ENCODE measurements around the gene POP5. TPM values are rescaled to one million over a fixed set of nuclear protein-coding genes. Genes with fewer than 3 reads are reported as not detected.

POP5 gene
- total and polyA plus RNA-seq, 10 donors: 28.1 to 84.1 (median 45.8) TPM

DNA sequence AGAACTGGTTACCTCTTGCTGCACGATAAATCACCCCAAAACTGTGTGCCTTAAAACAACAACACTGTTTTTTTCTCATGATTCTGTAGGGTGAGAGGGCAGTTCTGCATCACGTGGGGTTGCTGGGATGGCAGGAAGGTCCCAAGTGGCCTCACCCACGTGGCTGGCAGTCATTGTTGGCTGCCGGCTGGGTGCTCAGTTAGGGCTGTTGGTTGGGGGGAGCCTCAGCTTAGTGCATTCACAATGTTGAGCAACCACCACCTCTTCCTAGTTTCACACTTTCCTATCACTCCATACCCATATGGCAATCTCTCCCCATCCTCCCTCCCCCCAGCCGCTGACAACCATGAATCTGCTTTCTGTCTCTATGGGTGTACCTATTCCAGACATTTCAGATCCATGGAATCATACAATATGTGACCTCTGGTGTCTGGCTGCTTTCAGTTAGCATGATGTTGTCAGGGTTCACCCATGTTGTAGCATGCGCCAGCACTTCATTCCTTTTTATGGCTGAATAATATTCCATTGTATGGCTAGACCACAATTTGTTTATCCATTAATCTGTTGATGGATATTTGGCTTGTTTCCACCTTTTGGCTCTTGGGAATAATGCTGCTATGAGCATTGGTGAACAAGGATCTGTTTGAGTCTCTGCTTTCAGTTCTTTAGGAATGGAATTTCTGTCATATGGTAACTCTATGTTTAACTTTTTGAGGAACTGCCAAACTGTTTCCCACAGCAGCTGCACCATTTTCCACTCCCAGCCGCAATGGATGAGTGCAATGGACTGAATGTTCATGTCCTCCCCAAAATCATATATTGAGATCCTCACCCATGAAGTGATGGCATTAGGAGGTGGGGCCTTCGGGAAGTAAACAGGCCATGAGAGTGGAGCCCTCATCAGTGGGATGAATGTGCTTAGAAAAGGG lies 11.2 kb upstream of the POP5 start:
- Histone ChIP-seq H3K36me3 (no peaks in the 10 kb centered on the region), H3K27ac (no peak overlapping the region), H3K9me3 (no peaks in the 10 kb centered on the region), H3K27me3 (replicated peaks in 1 of 7) (peaks cover 0 to 8% (median 0%) of the 10 kb centered on the region in 7 donors), H3K4me1 (no peaks in the 10 kb centered on the region), H3K4me3 (no peak overlapping the region)
- no peak for DNase-seq
- TF ChIP-seq, protein P1, sequence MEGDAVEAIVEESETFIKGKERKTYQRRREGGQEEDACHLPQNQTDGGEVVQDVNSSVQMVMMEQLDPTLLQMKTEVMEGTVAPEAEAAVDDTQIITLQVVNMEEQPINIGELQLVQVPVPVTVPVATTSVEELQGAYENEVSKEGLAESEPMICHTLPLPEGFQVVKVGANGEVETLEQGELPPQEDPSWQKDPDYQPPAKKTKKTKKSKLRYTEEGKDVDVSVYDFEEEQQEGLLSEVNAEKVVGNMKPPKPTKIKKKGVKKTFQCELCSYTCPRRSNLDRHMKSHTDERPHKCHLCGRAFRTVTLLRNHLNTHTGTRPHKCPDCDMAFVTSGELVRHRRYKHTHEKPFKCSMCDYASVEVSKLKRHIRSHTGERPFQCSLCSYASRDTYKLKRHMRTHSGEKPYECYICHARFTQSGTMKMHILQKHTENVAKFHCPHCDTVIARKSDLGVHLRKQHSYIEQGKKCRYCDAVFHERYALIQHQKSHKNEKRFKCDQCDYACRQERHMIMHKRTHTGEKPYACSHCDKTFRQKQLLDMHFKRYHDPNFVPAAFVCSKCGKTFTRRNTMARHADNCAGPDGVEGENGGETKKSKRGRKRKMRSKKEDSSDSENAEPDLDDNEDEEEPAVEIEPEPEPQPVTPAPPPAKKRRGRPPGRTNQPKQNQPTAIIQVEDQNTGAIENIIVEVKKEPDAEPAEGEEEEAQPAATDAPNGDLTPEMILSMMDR (IDR thresholded peaks at IDR 0.05 in 8 of 11, conservative IDR thresholded peaks at IDR 0.05 in 3 of 11): no peak
- TF ChIP-seq POLR2AphosphoS5 (IDR thresholded peaks at IDR 0.05) (no peak), POLR2A (IDR thresholded peaks at IDR 0.05) (no peak)
- 54 to 77% (median 67%) methylated on average over 8 of the region's 8 CpGs for WGBS, 5 donors
- intact Hi-C loops (cut with DNase I; ENCODE audit: low total_unique reads): no loop called here

DNA sequence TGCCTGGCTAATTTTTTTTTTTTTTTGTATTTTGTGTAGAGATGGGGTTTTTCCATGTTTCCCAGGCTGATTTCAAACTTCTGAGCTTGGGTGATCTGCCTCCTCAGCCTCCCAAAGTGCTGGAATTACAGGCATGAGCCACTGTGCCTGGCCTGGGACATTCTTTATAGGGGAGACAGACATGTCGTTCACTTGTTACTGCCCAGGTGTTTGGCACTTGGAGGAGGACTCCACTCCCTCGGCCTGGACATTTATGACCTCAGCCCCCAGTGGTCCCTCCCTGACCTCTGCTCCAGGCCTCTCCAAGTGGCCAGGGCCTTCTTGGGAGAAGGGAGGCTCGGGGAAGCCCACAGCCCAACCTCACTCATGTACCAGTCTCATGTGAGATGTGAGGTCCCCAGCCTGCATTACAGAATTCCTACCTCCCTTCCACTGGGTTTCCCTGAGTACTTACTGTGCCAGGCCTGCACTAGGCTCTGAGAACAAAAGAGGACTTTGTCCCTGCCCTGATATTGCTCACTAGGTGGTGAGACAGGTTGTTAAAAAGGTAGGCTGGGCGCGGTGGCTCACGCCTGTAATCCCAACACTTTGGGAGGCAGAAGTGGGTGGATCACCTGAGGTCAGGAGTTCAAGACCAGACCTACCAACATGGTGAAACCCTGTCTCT lies 9.7 kb upstream of the POP5 start:
- no peaks in the 10 kb centered on the region for H3K9me3 ChIP-seq
- no peaks in the 10 kb centered on the region for H3K36me3 ChIP-seq
- H3K4me3 ChIP-seq: no peak overlapping the region
- H3K27ac ChIP-seq: no peak overlapping the region
- DNase-seq: no peak
- H3K4me1 ChIP-seq: no peaks in the 10 kb centered on the region
- intact Hi-C loops (cut with DNase I; ENCODE audit: low total_unique reads): no loop called here
- H3K27me3 ChIP-seq (replicated peaks in 1 of 7): peaks cover 0 to 4% (median 0%) of the 10 kb centered on the region in 7 donors
- 80 to 90% (median 86%) methylated on average over 6 of the region's 6 CpGs for WGBS, 5 donors
- TF ChIP-seq, protein P1 (IDR thresholded peaks at IDR 0.05 in 8 of 11, conservative IDR thresholded peaks at IDR 0.05 in 3 of 11): no peak
- TF ChIP-seq POLR2A (IDR thresholded peaks at IDR 0.05) (no peak), POLR2AphosphoS5 (IDR thresholded peaks at IDR 0.05) (no peak)

DNA sequence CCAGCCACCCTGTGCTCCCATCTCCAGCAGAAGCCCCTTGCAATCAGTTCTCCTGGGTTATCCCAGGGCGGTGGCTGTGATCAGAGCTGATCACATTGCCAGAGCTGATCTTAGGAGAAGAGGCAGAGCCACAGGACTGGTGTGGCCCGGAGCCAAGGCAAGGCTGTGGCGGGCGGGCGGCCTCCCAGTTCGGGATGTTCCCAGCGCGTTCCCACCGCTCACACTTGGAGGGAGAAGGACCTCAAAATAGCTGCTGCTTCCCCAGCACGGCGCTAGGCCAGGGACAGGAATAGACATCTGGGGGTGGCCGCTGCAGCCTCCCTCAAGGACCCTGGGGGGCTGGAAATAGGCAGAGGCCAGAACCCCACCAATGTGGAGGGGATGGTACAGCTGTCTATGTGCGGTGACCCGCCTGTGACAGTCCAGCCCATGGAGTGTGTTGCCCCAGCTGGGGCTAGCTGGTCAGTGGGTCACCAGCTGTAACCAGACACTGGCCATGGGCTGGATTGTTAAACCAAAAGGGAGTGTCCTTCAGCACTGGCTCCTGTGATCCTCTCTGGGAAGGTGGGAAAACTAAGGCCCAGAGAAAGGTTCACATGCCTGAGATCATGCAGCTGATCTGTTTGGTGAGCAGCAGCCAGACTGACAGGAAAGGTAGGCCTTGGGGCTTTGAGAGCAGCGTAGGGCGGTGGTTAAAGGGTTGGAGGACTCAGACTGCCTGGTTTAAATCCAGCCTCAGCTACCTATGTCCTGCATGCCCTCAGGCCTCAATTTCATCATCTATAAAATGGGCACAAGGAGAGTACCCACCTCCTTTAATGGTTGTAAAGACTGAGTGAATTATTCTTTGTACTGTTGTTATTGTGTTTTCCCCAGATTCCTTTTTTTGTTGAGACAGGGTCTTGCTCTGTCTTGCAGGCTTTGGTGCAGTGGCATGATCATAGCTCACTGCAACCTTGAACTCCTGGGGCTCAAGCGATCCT lies 8.0 kb upstream of the POP5 start:
- intact Hi-C loops (cut with DNase I; ENCODE audit: low total_unique reads): loop anchor here (10.0 kb wide), 1 partner anchor 526 kb away; no protein-coding TSS in a partner anchor
- 75 to 90% (median 77%) methylated on average over 15 to 17 of the region's 17 CpGs for WGBS, 5 donors
- no peak for DNase-seq

More for the DNA sequence above, 8.0 kb upstream of the POP5 start:
- H3K27me3 ChIP-seq (replicated peaks in 1 of 7): peaks cover 0 to 13% (median 0%) of the 10 kb centered on the region in 7 donors
- TF ChIP-seq, protein P1 (IDR thresholded peaks at IDR 0.05 in 8 of 11, conservative IDR thresholded peaks at IDR 0.05 in 3 of 11): no peak
- no peak for TF ChIP-seq POLR2A (IDR thresholded peaks at IDR 0.05)
- TF ChIP-seq POLR2AphosphoS5 (IDR thresholded peaks at IDR 0.05): no peak
- peaks cover 0 to 9% (median 7%) of the 10 kb centered on the region in 6 donors for H3K4me1 ChIP-seq
- H3K36me3 ChIP-seq: no peaks in the 10 kb centered on the region
- H3K4me3 ChIP-seq: no peak overlapping the region
- H3K9me3 ChIP-seq: no peaks in the 10 kb centered on the region
- no peak overlapping the region for H3K27ac ChIP-seq
